ENCODE results near the gene P2RX7. TPM values are rescaled to one million over a fixed set of nuclear protein-coding genes. Genes with fewer than 3 reads are reported as not detected.
A peak's percentile ranks its signal among the peaks of the same experiment; 100 is the strongest.

The P2RX7 gene
- total and polyA plus RNA-seq, 9 of the 15 experiments (the other 6 are each of a cell fraction or from before 2014, with no cell fraction given): 0.04 to 0.65 (median 0.30) TPM

GRCh38 chr12:121138284-121138683, 5.6 kb downstream of the P2RX7 start (continued):
- TF ChIP-seq RBM25 (IDR thresholded peaks at IDR 0.05; ENCODE audit: low read depth, low read length, severe bottlenecking) (peak; percentile 54), TAF15 (IDR thresholded peaks at IDR 0.05; ENCODE audit: low read depth, low read length) (no peak), HNRNPUL1 (IDR thresholded peaks at IDR 0.05; ENCODE audit: low read length) (no peak), SAFB (IDR thresholded peaks at IDR 0.05; ENCODE audit: borderline replicate concordance, low read depth, low read length) (no peak), RBM17 (IDR thresholded peaks at IDR 0.05; ENCODE audit: borderline replicate concordance, low read depth, low read length) (no peak), FOSL1 (tag; conservative IDR thresholded peaks at IDR 0.05) (no peak), NCOA6 (IDR thresholded peaks at IDR 0.05) (no peak), ELF1 (tag; IDR thresholded peaks at IDR 0.05) (peak; percentile 66; the same call in 1 of the 2 replicates), DIDO1 (tag; IDR thresholded peaks at IDR 0.05; ENCODE audit: low read depth) (no peak), GMEB1 (CRISPR knock-in tag; IDR thresholded peaks at IDR 0.05) (no peak), EZH2 (IDR thresholded peaks at IDR 0.05; ENCODE audit: borderline replicate concordance, low read depth, low read length) (no peak), GTF2F1 (IDR thresholded peaks at IDR 0.05; ENCODE audit: low read depth, low read length) (no peak), HOXB6 (CRISPR knock-in tag; IDR thresholded peaks at IDR 0.05; ENCODE audit: borderline replicate concordance) (no peak), MAZ (CRISPR knock-in tag; conservative IDR thresholded peaks at IDR 0.05 in 1 of 2, IDR thresholded peaks at IDR 0.05 in 1 of 2) (no peak), ZNF232 (CRISPR knock-in tag; IDR thresholded peaks at IDR 0.05) (no peak), ZNF224 (CRISPR knock-in tag; IDR thresholded peaks at IDR 0.05) (no peak), ZZZ3 (IDR thresholded peaks at IDR 0.05) (no peak), ZMIZ1 (IDR thresholded peaks at IDR 0.05; ENCODE audit: low read depth in 2 of 2, low read length in 2 of 2) (no peak), AFF1 (IDR thresholded peaks at IDR 0.05; ENCODE audit: low read depth in 1 of 2, partially characterized antibody in 2 of 2) (no peak), STAT5A (IDR thresholded peaks at IDR 0.05; ENCODE audit: borderline replicate concordance, low read length) (no peak)
